Islet precursor cell (in vitro differentiated cells): ENCODE data around the gene MKLN1.
A peak's percentile ranks its signal among the peaks of the same experiment; 100 is the strongest.
"Not testable (repeated sequence)": the region's sequence is repeated elsewhere in the genome, so short reads cannot be mapped to it uniquely, and the experiment has no call there.

ENCODE experiments used
- DNase-seq: peaks from one replicate; pipeline ENCODE4 v3.0.0-alpha.2; 2018

Gene MKLN1

DNA sequence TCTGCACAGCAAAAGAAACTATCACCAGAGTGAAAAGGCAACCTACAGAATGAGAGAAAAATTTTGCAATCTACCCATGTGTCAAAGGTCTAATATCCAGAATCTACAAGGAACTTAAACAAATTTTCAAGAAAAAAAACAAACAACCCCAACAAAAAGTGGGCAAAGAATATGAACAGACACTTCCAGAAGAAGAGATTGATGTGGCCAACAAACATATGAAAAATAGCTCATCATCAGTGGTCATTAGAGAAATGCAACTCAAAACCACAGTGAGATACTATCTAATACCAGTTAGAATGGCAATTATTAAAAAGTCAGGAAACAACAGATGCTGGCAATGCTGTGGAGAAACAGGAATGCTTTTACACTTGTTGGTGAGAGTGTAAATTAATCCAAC, 7.1 kb upstream of the MKLN1 start:
- no peak for DNase-seq

DNA sequence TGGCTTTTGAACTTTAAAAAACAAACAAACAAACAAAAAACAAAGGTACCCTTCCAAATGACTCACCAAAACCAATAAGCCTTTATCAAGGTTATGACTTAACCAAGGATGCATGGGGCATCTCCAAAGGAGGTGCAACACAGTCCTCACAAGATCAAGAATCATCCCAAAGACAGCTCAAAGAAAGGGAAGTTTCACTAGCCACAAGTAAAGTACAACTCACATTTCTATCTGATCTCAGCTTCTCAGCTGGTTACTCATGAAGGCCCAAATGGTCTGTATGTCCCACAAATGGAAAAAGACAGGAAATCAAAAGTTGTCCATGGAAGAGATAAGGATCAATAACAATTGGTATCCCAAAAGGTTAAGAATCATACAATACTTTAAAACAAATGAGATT, 6.0 kb upstream of the MKLN1 start:
- DNase-seq: no peak

DNA sequence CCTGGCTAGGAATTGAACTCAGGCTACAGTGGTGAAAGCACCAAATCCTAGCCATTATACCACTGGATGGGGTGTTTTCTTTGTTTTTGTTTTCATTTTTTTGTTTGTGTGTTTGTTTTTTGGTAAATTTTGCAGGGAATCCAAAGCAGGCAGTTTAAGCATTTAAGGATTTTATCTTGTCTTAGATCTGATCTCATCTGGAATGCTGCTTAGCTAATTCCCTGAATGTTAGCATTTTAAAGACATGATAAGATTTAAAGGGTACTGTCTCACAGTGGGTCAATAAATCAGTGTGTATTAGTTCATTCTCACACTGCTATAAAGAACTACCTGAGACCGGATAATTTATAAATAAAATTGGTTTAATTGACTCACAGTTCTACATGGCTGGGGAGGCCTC, 5.6 kb upstream of the MKLN1 start:
- DNase-seq: no peak

DNA sequence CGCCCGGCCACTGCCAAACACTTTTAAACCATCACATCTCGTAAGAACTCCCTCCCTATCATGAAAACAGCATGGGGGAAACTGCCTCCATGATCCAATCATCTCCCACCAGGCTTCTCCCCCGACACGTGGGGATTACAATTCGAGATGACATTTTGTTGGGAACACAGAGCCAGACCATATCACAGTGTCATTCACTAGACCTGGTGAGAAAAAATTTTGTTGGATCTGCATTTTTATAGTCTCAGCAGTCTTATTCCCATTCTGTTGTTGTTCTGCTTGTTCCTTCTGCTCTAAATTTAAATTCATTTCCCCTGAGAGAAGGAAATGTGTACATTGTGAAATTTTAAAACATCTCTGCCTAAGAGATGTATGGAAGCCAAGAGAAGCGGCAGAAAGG, 4.8 kb upstream of the MKLN1 start:
- DNase-seq: no peak

DNA sequence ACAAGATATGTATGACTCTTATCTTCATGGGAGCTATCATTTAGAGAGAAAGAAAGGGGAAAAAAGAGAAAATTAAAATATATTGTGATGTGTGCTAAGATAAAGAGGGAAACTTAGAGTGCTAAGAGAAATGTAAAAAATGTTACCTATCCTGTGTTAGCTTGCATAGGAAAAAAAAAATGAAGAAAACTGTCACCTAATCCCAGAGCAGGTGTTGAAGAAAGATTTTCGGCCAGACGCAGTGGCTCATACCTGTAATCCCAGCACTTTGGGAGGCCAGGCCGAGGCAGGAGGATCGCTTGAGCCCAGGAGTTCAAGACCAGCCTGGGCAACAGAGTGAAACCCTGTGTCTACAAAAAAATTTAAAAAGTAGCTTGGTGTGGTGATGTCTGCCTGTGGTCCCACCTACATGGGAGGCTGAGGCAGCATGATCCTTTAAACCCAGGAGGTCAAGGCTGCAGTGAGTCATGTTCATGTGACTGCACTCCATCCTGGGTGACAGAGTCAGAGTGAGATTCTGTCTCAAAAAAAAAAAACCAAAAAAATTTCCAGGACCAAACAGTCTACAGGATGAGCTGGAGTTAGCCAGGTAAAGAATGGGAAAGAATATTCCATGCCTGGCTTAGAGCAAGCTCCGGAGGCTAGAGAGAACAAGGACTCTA, 2.4 kb upstream of the MKLN1 start:
- no peak for DNase-seq

DNA sequence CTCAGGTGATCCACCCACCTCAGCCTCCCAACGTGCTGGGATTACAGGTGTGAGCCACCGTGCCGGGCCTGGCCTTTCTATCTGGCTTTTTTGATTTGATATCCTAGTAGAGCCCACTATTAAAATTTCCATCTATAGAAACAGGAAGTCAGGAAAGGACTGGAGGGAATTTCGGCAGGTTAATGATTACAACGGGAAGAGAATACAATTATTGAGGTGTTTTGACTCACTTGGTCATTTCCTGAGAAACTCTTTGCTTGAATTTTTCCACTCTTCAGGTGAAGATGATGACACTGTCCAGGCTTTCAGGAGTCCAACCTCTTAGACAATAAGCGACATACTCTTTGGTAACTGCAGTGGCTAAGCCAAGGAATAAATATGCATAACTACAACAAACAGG, 1.1 kb upstream of the MKLN1 start:
- DNase-seq: no peak

DNA sequence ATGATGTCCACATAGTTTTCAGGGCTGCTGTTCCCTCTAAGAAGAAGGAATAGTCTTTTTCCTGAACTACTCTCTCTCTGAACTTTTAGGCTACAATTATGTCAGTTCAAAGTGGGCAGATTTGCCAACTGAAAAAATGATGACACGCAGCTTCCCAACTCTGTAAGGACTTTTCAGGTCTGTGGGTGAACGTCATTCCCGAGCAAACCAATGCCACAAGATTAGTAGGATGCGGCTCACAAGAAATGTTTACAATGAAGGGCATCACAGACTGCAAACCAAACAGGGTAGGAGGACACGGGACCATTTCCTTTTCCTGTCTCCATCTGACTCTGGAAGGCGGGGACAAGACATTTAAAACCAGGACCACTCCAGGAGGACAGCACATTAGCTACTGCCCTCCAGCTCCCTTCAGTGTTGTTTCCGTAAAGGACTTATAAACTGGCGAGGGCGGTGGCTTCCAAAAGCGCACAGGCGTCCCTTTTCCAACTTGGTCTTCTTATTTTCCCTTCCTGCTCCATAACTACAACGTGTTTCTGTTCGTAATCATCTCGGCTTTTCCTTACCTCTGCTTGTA, 539 bp upstream of the MKLN1 start:
- peak; percentile 77 for DNase-seq

DNA sequence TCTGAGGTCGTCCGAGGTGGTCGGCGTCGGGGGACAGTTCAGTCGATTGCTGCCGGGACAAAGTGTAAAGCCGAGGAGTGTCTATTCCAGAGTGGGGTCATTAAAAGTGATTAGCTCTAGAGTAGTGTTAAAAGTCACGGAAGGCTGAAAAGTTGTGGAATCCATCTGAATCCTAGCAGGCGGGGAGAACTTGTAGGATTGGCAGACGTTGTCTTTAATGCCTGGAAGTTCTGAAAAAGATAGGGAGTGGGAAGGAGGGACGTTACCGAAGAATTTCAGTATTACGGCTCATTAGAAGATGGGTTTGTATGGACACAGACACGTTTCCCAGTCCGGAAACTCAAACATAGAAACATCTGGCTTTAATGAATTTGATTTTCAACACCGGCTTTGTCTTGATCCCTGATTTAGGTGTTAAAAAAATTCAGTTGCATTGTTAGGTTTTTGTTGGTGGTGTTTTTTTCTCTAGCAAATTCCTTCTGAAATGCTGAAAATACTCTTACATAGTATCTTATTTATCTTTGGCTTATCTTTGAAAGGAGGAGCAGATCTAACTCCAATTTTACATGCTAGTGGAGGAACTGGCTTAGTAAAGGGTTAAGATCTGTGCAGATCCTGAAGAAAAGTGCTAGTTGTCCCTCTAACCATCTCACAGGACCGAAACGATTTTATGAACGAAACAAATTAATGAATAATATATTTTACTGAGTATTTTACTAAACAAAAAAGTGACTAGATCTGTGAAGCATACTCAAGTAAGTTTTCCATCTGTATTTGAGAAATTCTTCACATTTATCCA, 900 bp downstream of the MKLN1 start:
- no peak for DNase-seq

DNA sequence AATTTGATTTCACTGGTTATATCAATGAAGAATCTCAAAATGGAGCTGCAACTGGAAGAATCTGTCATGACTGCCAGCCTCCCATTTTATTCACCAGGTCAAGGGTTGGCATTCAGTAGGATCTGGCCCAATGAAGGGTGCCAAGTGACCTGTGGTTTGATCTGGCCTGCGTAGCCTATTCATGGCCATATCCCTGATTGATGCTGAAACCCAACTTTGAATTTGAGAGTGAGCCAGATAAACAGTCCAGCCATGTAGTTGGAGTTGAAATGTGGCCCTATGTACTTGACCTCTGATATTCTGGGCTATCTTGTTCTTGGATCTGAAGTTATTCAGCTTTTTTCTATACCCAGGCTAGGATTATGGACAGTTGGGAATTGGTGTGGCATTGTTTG, 1.5 kb downstream of the MKLN1 start:
- no peak for DNase-seq

DNA sequence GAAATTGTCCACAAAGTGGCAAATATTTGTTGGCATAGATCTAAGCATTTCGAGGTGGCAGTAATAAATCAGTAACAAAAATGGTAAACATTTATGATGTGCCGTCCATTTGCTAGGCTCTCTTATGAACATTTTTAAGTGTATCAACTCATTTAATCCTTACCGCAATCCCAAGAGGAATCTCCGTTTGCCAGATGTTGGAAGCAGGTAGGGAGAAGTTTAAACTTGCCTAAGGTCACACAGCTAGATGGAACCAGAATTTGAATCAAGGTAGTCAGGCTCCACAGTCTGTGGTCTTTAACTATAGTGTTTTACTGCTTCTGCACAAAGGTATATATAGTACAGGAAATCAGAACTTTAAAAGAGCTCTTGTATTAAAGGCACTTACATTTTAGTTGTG, 2.6 kb downstream of the MKLN1 start:
- no peak for DNase-seq

DNA sequence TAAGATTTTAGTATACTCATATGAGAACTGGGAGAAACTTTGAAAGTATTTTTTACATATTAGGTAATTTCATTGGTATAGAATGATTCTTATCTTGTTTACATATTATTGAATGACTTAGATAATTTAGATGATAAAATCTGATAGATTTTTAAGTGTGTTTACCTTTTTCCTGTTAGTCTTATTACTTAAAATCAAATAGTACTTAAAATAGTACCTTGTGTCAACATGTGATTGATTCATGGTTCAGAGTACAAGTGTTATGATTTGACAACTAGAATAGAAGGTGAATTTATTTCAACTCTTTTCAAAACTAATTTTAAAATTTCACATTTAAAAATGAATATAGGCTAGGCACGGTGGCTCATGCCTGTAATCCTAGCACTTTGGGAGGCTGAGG, 4.1 kb downstream of the MKLN1 start:
- DNase-seq: no peak

DNA sequence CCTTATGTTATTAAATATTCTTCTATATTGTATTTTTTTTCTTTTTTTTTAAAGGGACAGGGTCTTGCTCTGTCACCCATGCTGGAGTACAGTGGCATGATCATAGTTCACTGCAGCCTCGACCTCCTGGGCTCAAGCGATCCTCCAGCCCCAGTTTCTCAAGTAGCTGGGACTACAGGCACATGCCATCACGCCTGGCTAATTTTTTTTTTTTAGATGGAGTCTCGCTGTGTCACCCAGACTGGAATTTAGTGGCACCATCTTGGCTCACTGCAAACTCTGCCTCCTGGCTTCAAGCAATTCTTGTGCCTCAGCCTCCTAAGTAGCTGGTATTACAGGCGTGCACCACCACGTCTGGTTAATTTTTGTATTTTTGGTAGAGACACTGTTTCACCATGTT, 5.1 kb downstream of the MKLN1 start:
- not testable (repeated sequence) for DNase-seq

DNA sequence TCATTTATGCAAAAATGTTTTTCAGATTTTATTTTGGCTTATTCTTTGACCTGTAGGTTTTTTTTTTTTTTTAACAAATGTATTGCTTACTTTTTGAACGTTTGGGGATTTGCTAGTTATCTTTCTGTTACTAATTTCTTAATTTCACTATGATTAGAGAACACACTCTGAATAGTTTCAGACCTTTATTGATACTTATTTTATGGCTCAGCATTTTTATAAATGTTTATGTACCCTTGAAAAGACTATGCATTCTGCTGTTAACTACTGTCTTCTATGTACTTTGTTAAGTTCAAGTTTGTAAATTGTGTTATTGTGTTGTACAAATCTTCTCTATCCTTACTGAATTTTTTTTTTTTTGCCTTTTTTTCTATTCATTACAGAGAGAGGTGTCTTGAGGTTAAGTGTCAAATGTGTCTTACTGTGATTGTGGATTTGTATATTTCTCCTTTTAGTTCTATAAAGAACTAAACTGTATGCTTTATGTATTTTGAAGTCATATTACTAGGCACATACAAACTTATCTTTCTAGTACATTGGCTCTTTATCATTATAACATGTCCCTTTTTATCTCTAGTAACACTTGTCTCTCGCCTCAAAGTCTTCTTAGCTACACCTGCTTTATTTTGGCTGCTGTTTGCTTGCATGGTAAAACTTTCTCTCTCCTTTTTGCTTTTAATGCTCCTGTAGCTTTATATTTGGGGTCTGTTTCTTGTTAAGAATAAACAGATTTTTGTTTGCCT, 8.1 kb downstream of the MKLN1 start:
- no peak for DNase-seq

DNA sequence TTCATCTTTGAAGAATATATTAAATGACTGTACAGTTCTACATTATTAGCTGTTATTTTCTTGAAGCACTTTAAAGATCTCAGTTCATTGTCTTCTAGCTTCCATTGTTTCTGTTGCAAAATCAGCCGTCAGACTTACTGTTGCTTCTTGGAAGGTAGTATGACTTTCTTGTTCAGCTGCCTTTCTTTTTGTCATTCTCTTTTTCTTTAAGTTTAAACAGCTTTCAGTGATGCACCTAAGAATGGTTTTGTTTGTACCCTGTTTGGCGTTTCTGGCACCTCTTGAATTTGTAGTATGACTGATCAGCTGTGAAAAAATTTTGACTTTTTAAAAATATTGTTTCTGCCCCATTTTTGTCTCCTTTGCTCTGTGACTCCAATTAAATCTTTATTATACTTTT, 9.3 kb downstream of the MKLN1 start:
- no peak for DNase-seq

DNA sequence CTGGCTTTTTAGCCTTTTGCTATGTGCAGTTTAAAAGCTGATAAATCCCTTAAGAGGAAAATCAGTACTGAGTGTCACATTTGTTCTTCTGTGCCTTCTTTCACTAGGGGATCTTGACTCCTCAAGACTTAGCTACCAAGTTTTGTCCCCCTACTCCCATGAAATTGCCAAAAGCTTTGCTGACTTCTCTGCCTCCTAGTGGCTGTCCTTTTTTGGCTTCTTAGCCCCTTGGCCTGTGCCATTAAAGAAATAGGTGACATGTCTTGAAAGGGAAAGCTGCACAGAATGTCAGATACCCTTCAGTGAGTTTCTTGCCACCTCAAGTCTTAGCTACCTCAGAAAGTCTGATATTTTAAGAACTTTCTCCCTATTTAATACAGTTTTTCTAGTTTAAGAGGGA, 10.5 kb downstream of the MKLN1 start:
- no peak for DNase-seq

DNA sequence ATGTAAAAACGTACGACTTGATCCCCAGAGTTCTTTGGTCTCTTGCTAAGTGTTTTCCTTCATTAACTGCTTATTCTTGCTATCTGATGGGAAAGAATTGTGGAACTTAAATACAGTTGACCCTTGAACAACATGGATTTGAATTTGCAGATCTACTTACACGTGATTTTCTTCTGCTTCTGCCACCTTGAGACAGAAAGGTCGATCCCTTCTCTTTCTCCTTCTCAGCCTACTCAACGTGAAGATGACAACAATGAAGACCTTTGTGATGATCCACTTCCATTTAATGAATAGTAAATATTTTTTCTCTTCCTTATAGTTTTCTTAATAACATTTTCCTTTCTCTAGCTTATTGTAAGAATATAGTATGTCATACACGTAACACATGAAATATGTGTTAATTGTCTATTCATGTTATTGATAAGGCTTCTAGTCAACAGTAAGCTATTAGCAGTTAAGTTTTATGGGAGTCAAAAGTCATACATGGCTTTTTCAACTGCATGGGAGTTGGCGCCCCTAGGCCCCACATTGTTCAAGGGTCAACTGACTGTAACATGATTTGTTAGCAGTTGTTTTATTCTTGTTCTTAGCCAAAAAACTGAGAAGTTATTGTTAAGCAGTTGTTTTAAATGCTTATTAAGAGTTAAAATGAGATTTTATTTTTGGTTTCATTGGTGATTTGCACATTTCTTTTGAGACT, 11.2 kb downstream of the MKLN1 start:
- DNase-seq: no peak

DNA sequence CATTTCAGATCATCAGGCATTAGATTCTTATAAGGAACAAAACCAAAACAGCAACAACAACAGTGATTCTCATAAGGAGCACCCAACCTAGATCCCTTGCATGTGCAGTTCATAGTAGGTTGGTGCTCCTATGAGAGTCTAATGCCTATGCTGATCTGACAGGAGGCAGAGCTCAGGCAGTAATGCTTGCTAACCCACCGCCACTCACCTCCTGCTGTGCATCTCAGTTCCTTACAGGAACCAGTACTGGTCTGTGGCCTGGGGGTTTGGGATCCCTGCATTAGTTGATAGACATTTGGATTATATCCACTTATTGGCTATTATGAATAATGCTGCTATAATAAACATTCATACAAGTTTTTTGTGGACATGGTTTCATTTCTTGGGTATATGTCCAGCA, 14.0 kb downstream of the MKLN1 start:
- no peak for DNase-seq

DNA sequence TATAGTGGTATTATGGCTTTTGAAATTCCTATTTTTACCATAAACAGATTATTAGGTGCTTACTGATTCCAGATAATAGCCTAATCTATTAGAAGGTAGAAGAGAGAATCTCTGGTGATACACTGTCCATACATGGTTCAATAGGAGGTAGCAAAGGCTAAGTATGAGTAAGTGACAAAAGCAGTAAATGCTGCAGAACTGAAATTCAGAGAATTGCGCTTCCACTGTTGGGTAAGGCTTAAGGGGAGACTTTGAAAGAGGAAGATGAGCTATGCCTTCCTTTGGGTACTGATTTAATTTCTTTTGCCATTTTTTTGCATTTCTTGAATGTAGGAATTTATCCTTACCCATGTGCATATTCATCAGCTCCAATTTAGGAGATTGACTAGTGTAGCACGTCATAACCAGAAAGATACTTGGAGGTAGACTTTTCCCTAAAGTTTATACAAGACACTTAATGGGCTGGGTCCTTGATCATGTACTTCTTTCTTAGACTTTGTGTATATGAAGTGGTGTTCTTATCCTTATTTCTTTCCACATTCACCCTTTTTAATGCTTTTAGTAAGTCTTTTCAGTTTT, 15.3 kb downstream of the MKLN1 start:
- no peak for DNase-seq

DNA sequence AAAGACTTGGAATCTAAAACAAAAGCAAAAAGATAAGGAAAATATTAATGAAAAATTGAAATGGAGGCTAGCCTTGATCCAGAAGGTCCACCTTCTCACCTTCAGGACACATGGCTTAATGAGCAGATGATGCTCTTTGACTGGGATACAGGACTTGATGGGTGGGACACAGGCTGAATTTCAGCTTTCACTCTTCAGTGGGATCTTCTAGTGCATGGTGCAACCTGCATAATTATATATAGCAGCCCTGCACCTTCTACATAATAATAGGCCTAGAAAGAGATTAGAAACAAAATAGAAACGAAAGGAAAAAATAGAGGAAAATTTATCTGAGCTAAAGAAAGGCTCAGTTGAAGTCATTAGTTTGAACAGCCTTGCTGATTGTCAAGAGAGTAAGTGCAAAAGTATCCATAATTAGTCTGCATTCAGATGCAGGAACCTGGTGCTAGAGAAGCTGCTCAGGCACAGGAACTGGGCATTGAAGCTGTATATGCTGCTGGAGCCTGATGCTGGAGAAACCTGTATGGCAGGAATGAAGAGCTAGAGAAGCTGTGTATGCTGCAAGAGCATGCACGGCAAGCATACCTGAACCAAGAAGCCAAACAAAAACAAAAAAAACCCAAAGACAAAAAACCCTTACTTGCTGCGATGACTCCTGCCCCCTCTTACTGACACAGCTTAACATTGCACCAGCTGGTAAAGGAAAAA, 19.4 kb downstream of the MKLN1 start:
- peak; percentile 86 for DNase-seq

DNA sequence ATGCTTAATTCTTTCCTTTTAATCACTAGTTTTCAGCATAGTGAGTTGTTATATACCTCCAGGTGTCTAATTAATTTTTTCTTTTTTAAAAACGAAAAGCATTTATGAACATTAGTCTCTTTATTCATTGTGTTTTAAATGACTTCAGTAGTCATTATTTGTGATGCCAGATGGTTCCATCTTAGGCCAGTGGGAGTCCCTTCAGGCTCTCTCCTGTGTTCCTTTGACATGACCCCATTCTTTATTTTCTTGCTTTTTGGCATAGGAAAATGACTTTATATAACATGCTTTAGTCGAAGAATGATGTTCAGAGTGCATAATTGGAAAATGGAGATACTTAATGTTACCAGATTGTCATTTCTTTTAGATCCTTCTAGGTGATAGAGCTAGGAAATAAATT, 24.4 kb downstream of the MKLN1 start:
- no peak for DNase-seq

DNA sequence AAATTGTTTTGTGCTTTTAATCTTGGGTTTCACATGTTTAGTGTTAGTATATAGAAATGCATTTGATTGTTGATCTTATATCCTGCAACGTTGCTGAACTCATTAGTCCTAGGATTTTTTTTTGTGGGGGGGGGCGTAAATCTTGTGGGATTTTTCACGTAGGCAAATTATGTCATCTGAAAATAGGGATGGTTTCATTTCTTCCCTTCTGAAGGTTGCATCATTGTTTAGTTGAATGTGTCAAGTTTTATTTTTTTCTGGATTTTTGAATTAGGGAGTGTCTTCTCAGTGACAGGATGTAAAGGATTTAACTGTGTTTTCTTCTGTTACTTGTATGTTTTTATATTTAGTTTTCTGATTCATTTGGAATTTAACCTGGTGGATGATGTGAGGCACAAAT, 26.7 kb downstream of the MKLN1 start:
- DNase-seq: no peak
